AG04450 (cell line): ENCODE results near the gene SDHA. TPM values are rescaled to one million over a fixed set of nuclear protein-coding genes. Genes with fewer than 3 reads are reported as not detected.
"Not testable (repeated sequence)": the region's sequence is repeated elsewhere in the genome, so short reads cannot be mapped to it uniquely, and the experiment has no call there.

Experiments
- CTCF ChIA-PET: fragments of 300-600, 350-600 bp; formaldehyde crosslinking; extraction: SDS; loops from one replicate; lab custom pipeline; 2022; ENCODE audit warnings: antibody characterized with exemption, inconsistent platforms; lab: Charles Lee
- POLR2A ChIA-PET: fragments of 350-600 bp; formaldehyde crosslinking; extraction: SDS; loops from one replicate; lab custom pipeline; 2021; ENCODE audit warnings: antibody characterized with exemption, inconsistent platforms; lab: Yijun Ruan, JAX
- DNase-seq: peaks from one replicate; pipeline ENCODE4 v3.0.0-alpha.2; 2011; ENCODE audit warnings: low read depth, low spot score
- H3K27ac ChIP-seq: one replicate; pipeline ENCODE4 v1.5.1; 2012; ENCODE audit warnings: low read depth, low read length, control low read depth
- H3K27me3 ChIP-seq: one replicate; pipeline ENCODE4 v1.6.0; 2012; ENCODE audit warnings: low read length; ENCODE audit not compliant: control insufficient read depth, insufficient read depth
- H3K4me3 ChIP-seq: 2 replicates; pipeline ENCODE4 v1.5.1; 2011; ENCODE audit warnings: mild to moderate bottlenecking, low read depth, low read length, control low read depth
- H3K9me3 ChIP-seq: 2 replicates; pipeline ENCODE4 v1.5.1; 2012; ENCODE audit warnings: low read length; ENCODE audit not compliant: control insufficient read depth, insufficient read depth
- polyA plus RNA-seq: library from polyadenylated mRNA; depleted of rRNA; stranded (reverse); fragments of >200 nt; gene quantifications from 2 replicates; pipeline ENCODE4 v1.2.3, GENCODE V29; 2011
- TF ChIP-seq, protein P1 (sequence below): IDR thresholded peaks from 2 replicates; pipeline ENCODE4 v1.5.1; 2011; ENCODE audit warnings: low read depth, low read length, control low read depth, inconsistent platforms

SDHA gene
- polyA plus RNA-seq, 1 experiment: 116 TPM

DNA sequence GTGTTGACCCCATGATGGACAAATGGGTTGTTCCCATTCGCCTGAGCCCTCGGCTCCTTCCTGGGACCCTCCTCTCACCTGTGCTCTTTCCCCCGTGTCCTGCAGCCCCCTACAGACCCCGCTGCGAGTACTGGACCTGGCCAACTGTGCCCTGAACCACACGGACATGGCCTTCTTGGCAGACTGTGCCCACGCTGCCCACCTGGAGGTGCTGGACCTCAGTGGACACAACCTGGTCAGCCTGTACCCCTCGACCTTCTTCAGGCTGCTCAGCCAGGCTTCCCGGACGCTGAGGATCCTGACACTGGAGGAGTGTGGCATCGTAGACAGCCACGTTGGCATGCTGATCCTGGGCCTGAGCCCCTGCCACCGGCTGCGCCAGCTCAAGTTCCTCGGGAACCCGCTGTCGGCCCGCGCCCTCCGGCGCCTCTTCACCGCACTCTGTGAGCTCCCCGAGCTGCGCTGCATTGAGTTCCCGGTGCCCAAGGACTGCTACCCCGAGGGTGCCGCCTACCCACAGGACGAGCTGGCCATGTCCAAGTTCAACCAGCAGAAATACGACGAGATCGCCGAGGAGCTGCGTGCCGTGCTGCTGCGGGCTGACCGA, 23.4 kb upstream of the SDHA start:
- ChIA-PET CTCF (interaction anchor here (0.6 kb wide), 1 partner anchor 1348 kb away, joined by 6 read pairs; no protein-coding TSS in a partner anchor), POLR2A (no interaction called here)
- no peak for DNase-seq
- TF ChIP-seq, protein P1, sequence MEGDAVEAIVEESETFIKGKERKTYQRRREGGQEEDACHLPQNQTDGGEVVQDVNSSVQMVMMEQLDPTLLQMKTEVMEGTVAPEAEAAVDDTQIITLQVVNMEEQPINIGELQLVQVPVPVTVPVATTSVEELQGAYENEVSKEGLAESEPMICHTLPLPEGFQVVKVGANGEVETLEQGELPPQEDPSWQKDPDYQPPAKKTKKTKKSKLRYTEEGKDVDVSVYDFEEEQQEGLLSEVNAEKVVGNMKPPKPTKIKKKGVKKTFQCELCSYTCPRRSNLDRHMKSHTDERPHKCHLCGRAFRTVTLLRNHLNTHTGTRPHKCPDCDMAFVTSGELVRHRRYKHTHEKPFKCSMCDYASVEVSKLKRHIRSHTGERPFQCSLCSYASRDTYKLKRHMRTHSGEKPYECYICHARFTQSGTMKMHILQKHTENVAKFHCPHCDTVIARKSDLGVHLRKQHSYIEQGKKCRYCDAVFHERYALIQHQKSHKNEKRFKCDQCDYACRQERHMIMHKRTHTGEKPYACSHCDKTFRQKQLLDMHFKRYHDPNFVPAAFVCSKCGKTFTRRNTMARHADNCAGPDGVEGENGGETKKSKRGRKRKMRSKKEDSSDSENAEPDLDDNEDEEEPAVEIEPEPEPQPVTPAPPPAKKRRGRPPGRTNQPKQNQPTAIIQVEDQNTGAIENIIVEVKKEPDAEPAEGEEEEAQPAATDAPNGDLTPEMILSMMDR: no peak
- Histone ChIP-seq H3K9me3 (peaks cover 6% of the 10 kb centered on the region; the same call in 1 of the 2 replicates), H3K4me3 (no peak overlapping the region), H3K27ac (no peak overlapping the region), H3K27me3 (peaks cover 17% of the 10 kb centered on the region)

DNA sequence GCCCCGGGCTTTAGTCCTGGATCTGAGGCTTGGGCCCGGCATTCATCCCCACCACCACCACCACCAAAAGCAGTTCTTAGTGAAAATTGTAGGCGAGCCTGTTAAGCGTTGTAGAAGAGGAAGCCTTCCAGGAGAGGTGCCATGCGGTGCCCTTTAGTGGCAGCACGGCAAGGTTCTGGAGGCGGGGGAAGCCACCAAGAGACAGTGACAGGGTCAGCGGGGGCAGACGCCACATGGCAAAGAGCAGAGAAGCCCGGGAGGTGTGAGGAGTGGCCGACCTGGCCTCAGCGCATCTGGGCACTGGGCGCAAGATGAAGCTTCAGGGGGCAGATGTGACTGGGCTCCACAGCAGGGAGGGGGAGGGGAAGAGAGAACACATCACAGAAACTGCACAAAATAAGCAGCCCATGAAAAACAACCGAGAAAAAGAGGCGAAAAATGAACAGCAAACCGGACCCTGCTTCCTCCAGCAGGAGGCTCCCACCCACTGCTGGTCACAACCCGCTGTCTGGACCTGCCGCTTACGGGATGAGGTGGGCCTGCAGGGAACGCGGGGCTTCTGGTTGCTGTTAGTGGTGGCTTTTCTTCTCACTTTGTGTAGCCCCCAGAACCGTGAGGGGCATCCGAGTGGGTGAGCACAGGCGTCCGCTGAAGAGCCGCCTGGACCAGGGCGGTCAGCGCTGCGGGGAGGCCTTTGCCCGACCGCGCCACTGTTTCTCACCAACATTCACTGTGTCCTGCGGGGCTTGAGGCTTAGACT, 22.5 kb upstream of the SDHA start:
- DNase-seq: no peak
- CTCF ChIA-PET: no interaction called here
- Histone ChIP-seq H3K27me3 (peaks cover 11% of the 10 kb centered on the region), H3K9me3 (peaks cover 6% of the 10 kb centered on the region; the same call in 1 of the 2 replicates), H3K4me3 (no peak overlapping the region), H3K27ac (no peak overlapping the region)
- POLR2A ChIA-PET: no interaction called here
- TF ChIP-seq, protein P1: peak; percentile 17; the same call in 1 of the 2 replicates

DNA sequence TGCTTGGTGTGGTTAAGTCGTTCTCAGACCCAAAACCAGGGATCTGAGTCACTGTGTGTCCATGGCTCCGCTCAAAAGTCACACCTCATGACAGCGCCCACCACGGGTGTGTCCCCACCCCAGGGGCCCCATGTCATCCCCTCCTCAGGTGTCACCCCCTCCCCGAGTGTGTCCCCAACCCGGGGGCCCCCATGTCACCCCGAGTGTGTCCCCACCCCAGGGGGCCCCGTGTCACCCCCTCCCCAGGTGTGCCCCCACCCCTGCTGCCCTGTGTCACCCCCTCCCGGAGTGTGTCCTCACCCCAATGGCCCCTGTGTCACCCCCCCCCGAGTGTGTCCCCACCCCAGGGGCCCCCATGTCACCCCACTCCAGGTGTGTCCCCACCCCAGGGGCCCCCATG, 21.8 kb upstream of the SDHA start:
- ChIA-PET CTCF (no interaction called here), POLR2A (no interaction called here)
- Histone ChIP-seq H3K9me3 (peaks cover 6% of the 10 kb centered on the region; the same call in 1 of the 2 replicates), H3K27ac (no peak overlapping the region), H3K4me3 (no peak overlapping the region), H3K27me3 (peaks cover 5% of the 10 kb centered on the region)
- DNase-seq: no peak
- TF ChIP-seq, protein P1: no peak

DNA sequence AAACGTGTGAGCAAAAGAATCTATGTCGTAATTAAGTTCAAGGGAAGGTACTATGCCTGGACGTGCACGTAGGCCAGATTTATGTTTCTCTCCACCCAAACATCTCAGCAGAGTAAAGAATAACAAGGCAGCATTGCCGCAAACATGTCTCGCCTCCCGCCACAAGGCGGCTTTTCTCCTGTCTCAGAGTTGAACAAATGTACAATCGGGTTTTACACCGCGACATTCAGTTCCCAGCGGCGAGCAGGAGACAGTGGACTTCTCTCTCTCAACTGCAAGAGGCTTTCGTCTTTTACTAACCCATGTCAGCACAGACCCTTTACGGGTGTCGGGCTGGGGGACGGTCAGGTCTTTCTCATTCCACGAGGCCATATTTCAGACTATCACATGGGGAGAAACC, 21.1 kb upstream of the SDHA start:
- DNase-seq, H3K4me3 ChIP-seq, CTCF ChIA-PET, H3K27ac ChIP-seq, POLR2A ChIA-PET, H3K27me3 ChIP-seq, H3K9me3 ChIP-seq: not testable (repeated sequence)
- TF ChIP-seq, protein P1: 0 out of 2 replicates have a peak, but pooled peaks have one; percentile 13

DNA sequence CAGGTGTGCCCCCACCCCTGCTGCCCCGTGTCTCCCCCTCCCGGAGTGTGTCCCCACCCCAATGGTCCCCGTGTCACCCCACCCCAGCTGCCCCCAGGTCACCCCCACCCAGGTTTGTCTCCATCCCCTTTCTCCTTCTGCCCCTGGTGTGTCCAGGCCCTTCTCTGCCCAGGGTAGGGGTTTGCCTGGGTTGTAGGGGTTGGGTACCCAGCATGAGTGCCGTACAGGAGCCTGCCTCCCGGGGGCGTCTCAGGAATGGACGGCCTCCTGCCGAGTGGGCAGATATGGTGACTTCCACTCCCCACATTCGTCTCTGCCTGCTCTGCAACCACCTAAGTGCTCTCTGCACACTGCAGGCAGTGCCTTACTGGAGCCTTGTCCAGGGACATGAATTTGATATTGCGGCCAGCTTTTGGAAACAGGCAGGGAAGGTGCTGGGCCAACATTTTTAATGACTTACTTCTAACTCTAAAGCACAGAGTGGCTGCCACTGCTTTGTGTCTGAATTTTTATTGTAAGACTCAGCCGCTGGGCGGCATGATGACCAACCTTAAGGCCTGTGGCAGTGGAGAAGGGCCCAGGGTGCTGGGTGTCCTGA, 20.1 kb upstream of the SDHA start:
- TF ChIP-seq, protein P1: no peak
- no peak for DNase-seq
- H3K27ac ChIP-seq: no peak overlapping the region
- POLR2A ChIA-PET: no interaction called here
- H3K9me3 ChIP-seq: peaks cover 6% of the 10 kb centered on the region; the same call in 1 of the 2 replicates
- H3K27me3 ChIP-seq: peaks cover 2% of the 10 kb centered on the region
- H3K4me3 ChIP-seq: no peak overlapping the region
- CTCF ChIA-PET: interaction anchor here (0.9 to 1.2 kb wide), 2 partner anchors 10 to 16 kb away, joined by 3 read pairs; no protein-coding TSS in a partner anchor
